Caki2 (cell line): ENCODE data around the gene EXOC3L1. TPM values are rescaled to one million over a fixed set of nuclear protein-coding genes. Genes with fewer than 3 reads are reported as not detected.

Source experiments
- DNase-seq: peaks from one replicate; pipeline ENCODE4 v3.0.0-alpha.2; 2015; ENCODE audit warnings: low read depth
- in situ Hi-C: cut with HindIII; loops from 2 replicates; pipeline ENCODE4 v1.10.0; 2016; ENCODE audit warnings: low sequenced_read_pairs, low pct_unique_long_range_greater_than_20kb, mixed read lengths
- total RNA-seq: library from RNA; depleted of rRNA; stranded (reverse); fragments of >200 nt; shearing (Covaris generic); gene quantifications from 2 replicates; pipeline ENCODE4 v1.2.3, GENCODE V29; 2014; ENCODE audit warnings: low replicate concordance

Gene EXOC3L1
- total RNA-seq, 1 experiment from 2014 or later: not detected

GRCh38 chr16:67223992-67224391 is 34.1 kb upstream of the EXOC3L1 start:
- DNase-seq: no peak
- in situ Hi-C loops: no loop called here

GRCh38 chr16:67216612-67217490 is 26.9 kb upstream of the EXOC3L1 start:
- in situ Hi-C loops: no loop called here
- DNase-seq: no peak

GRCh38 chr16:67215706-67216105 is 25.8 kb upstream of the EXOC3L1 start:
- DNase-seq: no peak
- in situ Hi-C loops: no loop called here

GRCh38 chr16:67213197-67214019 is 23.5 kb upstream of the EXOC3L1 start:
- in situ Hi-C loops: no loop called here

GRCh38 chr16:67212766-67213165 is 22.8 kb upstream of the EXOC3L1 start:
- in situ Hi-C loops: no loop called here
- peak; percentile 39 for DNase-seq

More at GRCh38 chr16:67213197-67214019, 23.5 kb upstream of the EXOC3L1 start:
- DNase-seq: no peak

GRCh38 chr16:67211674-67212073 is 21.7 kb upstream of the EXOC3L1 start:
- no peak for DNase-seq
- in situ Hi-C loops: no loop called here

- in situ Hi-C loops: no loop called here
- no peak for DNase-seq
These were observed 20.4 kb upstream of the EXOC3L1 start for GRCh38 chr16:67210069-67210937.

- DNase-seq: no peak
- in situ Hi-C loops: no loop called here
These were observed 19.6 kb upstream of the EXOC3L1 start for GRCh38 chr16:67209565-67209964.

GRCh38 chr16:67208154-67208896 is 18.4 kb upstream of the EXOC3L1 start:
- DNase-seq: no peak
- in situ Hi-C loops: no loop called here

- peak; percentile 53 for DNase-seq
These were observed 17.5 kb upstream of the EXOC3L1 start for GRCh38 chr16:67207249-67208091.

GRCh38 chr16:67206838-67207248 is 16.9 kb upstream of the EXOC3L1 start:
- in situ Hi-C loops: no loop called here
- DNase-seq: no peak

More at GRCh38 chr16:67207249-67208091, 17.5 kb upstream of the EXOC3L1 start:
- in situ Hi-C loops: no loop called here

GRCh38 chr16:67206129-67206837 is 16.3 kb upstream of the EXOC3L1 start:
- no peak for DNase-seq
- in situ Hi-C loops: no loop called here

- no peak for DNase-seq
- in situ Hi-C loops: no loop called here
These were observed 14.1 kb upstream of the EXOC3L1 start for GRCh38 chr16:67204076-67204475.

- in situ Hi-C loops: no loop called here
- no peak for DNase-seq
These were observed 13.1 kb upstream of the EXOC3L1 start for GRCh38 chr16:67202956-67203493.

GRCh38 chr16:67202426-67202825 is 12.5 kb upstream of the EXOC3L1 start:
- no peak for DNase-seq
- in situ Hi-C loops: no loop called here
